ENCODE results near the gene MED15. TPM values are rescaled to one million over a fixed set of nuclear protein-coding genes. Genes with fewer than 3 reads are reported as not detected.

The MED15 gene
- total RNA-seq, 4 donors from 2014 or later = 35.1 to 88.9 (median 49.9) TPM

GRCh38 chr22:20498913-20499312, 8.5 kb upstream of the MED15 start:
- TF ChIP-seq CTCF (IDR thresholded peaks at IDR 0.05; ENCODE audit: low read depth) = no peak

GRCh38 chr22:20499769-20500168, 7.6 kb upstream of the MED15 start:
- no peak for TF ChIP-seq CTCF (IDR thresholded peaks at IDR 0.05; ENCODE audit: low read depth)

- no peak for TF ChIP-seq CTCF (IDR thresholded peaks at IDR 0.05; ENCODE audit: low read depth)
These were observed 3.6 kb upstream of the MED15 start for GRCh38 chr22:20503816-20504215.

GRCh38 chr22:20506543-20507252, 712 bp upstream of the MED15 start:
- TF ChIP-seq CTCF (IDR thresholded peaks at IDR 0.05; ENCODE audit: low read depth) = no peak

GRCh38 chr22:20508815-20509271, 1.4 kb downstream of the MED15 start:
- no peak for TF ChIP-seq CTCF (IDR thresholded peaks at IDR 0.05; ENCODE audit: low read depth)

DNA sequence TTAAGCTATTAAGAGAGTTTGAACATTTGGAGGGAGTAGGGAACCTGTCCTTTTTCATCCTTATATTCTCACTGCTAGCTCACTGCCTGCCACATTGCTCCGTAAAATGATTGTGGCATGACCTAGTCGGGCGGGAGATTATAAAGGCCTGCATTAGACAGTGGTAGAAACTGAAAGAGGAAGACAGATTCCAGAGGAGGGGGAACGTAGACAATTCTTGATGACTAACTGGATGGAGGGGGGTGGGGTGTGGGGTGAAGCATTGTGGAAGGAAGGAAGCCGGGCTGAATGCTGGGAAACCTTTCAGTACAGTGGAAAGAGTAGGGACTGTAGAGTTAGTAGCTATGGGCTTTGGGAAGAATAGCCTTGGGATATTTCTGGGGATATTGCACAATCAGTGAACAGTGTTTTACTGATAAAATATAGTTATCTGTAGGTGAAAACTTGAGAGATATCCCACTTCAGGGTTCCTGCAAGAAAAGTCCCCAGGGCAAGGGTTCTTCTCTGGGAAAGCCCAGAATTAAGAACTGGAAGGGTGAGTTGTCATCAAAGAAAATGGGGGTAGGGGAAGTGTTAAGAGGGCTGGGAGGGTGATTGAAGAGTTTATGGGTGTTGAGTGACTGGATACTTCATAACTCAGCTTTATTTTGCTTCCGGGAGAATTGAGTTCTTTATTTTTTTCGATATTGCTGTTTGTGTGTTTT, 2.1 kb downstream of the MED15 start:
- no peak for TF ChIP-seq CTCF (IDR thresholded peaks at IDR 0.05; ENCODE audit: low read depth)

DNA sequence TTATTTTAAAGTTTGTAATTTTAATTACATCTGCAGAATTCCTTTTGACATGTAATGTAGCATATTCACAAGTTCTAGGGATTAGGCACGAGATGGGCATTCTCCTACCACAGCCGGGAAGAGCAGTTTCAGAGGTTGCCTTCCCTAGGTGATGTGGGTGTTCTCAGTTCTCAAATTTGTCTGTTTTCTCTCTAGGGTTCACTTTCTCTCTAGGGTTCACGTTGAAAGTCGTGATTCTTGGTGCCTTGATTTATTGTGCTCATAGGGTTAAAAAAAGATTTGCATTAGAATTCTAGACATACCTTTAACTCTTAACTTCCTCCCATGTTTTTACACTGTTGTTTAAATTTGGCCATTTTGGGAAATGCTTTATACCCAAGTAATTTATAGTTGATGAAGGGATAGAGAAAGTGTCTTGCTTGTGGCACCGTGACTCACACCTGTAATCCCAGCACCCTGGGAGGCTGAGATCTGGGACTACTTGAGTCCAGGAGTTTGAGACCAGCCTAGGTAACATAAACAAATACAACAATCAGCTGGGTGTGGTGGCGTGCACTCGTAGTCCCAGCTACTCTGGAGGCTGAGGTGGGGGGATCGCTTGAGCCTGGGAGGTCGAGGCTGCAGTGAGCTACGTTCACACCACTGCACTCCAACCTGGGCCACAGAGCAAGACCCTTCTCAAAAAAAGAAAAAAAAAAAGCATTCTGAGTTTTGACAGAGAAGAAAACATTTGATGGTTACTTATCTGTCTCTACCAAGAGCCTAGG, 3.6 kb downstream of the MED15 start:
- no peak for TF ChIP-seq CTCF (IDR thresholded peaks at IDR 0.05; ENCODE audit: low read depth)
